BLaER1 treated with 17β-estradiol and CSF1 and Interleukin-3, amounts not matched to agents 10 nM and 100 nM (cell line): ENCODE measurements around the gene CYTH4.
A peak's percentile ranks its signal among the peaks of the same experiment; 100 is the strongest.

ENCODE experiments used
- H3K27ac ChIP-seq, 11 experiments: shearing (Covaris generic); formaldehyde crosslinking; 2 replicates each; pipeline ENCODE4 v1.8.1; 2022
- H3K27me3 ChIP-seq, 11 experiments: shearing (Covaris generic); formaldehyde crosslinking; 2 replicates each; pipeline ENCODE4 v1.8.1; 2022
- H3K36me3 ChIP-seq, 11 experiments: shearing (Covaris generic); formaldehyde crosslinking; 2 replicates each; pipeline ENCODE4 v1.8.1; 2022
- H3K4me1 ChIP-seq, 10 experiments: shearing (Covaris generic); formaldehyde crosslinking; 2 replicates each; pipeline ENCODE4 v1.8.1; 2022
- H3K4me2 ChIP-seq, 11 experiments: shearing (Covaris generic); formaldehyde crosslinking; 2 replicates each; pipeline ENCODE4 v1.8.1; 2022
- H3K4me3 ChIP-seq, 10 experiments: shearing (Covaris generic); formaldehyde crosslinking; 2 replicates each; pipeline ENCODE4 v1.8.1; 2022
- H3K9ac ChIP-seq, 11 experiments: shearing (Covaris generic); formaldehyde crosslinking; 2 replicates each; pipeline ENCODE4 v1.8.1; 2022
- H3K9me3 ChIP-seq, 11 experiments: shearing (Covaris generic); formaldehyde crosslinking; replicated peaks in 1 of 11; 2 replicates each; pipeline ENCODE4 v1.8.1; 2022
- H4K20me1 ChIP-seq, 11 experiments: shearing (Covaris generic); formaldehyde crosslinking; 2 replicates each; pipeline ENCODE4 v1.8.1; 2022
- Cebpa-rat ChIP-seq, 11 experiments: shearing (Covaris generic); IDR thresholded peaks; 2 replicates each; pipeline ENCODE4 v1.8.1; 2022

The CYTH4 gene

DNA sequence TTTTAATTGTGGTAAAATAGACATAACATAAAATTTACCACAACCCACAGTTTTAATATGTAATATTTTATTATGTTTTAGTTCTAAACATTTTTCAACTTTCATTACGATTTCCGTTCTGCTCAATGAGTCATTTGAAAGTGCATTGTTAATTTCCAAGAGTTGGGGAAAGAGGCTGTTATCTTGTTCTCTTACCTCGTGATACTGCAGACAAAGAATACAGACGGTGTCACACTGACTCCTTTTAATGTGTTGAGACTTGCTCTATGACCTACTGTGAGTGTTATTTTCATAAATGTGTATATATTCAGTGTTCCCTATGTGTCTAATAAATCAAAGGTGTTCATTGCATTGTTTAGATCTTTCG, 27.5 kb upstream of the CYTH4 start:
- H3K36me3 ChIP-seq: no peaks in the 10 kb centered on the region
- no peak overlapping the region for H3K4me2 ChIP-seq
- H3K4me3 ChIP-seq: no peak overlapping the region
- no peak overlapping the region for H3K9ac ChIP-seq
- H4K20me1 ChIP-seq: no peaks in the 10 kb centered on the region
- H3K27ac ChIP-seq: no peak overlapping the region
- TF ChIP-seq Cebpa-rat (IDR thresholded peaks at IDR 0.05): no peak
- peaks cover 0 to 3% (median 0%) of the 10 kb centered on the region in 11 experiments; a peak in 4 of 22 replicates for H3K27me3 ChIP-seq
- H3K4me1 ChIP-seq: peaks cover 13 to 31% (median 22%) of the 10 kb centered on the region in 10 experiments
- H3K9me3 ChIP-seq: no peaks in the 10 kb centered on the region

- Histone ChIP-seq H3K9ac (no peak overlapping the region), H4K20me1 (peaks cover 0 to 6% (median 0%) of the 10 kb centered on the region in 11 experiments; a peak in 1 of 22 replicates), H3K36me3 (no peaks in the 10 kb centered on the region), H3K4me1 (peaks cover 21 to 39% (median 30%) of the 10 kb centered on the region in 10 experiments), H3K4me3 (no peak overlapping the region), H3K27me3 (peaks cover 0 to 9% (median 0%) of the 10 kb centered on the region in 11 experiments; a peak in 4 of 22 replicates), H3K9me3 (no peaks in the 10 kb centered on the region), H3K27ac (no peak overlapping the region), H3K4me2 (peak overlapping the region in 3 of 11 experiments; percentile 7 to 27 (median 22); a peak in 2 of 22 replicates)
- no peak for TF ChIP-seq Cebpa-rat (IDR thresholded peaks at IDR 0.05)
Observed at GRCh38 chr22:37255558-37256006, 26.7 kb upstream of the CYTH4 start.

- H3K4me2 ChIP-seq: peak overlapping the region in 3 of 11 experiments; percentile 7 to 27 (median 22); a peak in 4 of 22 replicates
- no peaks in the 10 kb centered on the region for H3K9me3 ChIP-seq
- H4K20me1 ChIP-seq: peaks cover 0 to 7% (median 0%) of the 10 kb centered on the region in 11 experiments; a peak in 1 of 22 replicates
- no peak overlapping the region for H3K4me3 ChIP-seq
- H3K27ac ChIP-seq: no peak overlapping the region
- H3K9ac ChIP-seq: no peak overlapping the region
- no peak for TF ChIP-seq Cebpa-rat (IDR thresholded peaks at IDR 0.05)
- peaks cover 0 to 9% (median 0%) of the 10 kb centered on the region in 11 experiments; a peak in 4 of 22 replicates for H3K27me3 ChIP-seq
- H3K4me1 ChIP-seq: peaks cover 23 to 45% (median 34%) of the 10 kb centered on the region in 10 experiments
- H3K36me3 ChIP-seq: no peaks in the 10 kb centered on the region
Observed at GRCh38 chr22:37256075-37256726, 26.1 kb upstream of the CYTH4 start.

DNA sequence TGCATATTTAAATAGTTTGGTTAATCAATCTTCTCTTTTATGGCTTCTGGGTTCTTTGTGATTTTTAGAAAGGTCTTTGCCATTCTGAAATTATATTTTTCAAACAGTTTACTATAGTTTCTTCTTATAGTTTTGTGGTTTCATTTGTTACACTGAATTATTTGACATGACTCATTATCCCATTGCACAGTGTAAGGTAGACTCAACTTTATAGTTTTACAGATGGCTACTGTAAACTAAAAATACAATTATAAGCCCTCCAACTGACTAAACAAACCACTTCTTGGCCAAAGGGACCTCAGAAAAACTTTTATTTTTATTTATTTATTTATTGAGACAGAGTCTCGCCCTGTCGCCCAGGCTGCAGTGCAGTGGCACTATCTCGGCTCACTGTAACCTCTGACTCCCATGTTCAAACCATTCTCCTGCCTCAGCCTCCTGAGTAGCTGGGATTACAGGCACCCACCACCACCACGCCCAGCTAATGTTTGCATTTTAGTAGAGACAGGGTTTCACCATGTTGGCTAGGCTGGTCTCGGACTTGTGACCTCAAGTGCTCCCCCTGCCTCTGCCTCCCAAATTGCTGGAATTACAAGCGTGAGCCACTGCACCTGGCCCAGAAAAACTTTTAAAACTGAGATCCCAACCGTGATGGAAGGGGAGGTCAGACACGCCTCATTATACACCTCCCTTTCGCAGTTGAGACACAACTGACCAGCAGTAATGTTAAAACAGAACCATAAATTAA, 24.1 kb upstream of the CYTH4 start:
- H3K4me1 ChIP-seq: peaks cover 23 to 46% (median 34%) of the 10 kb centered on the region in 10 experiments
- peaks cover 0 to 7% (median 0%) of the 10 kb centered on the region in 11 experiments; a peak in 1 of 22 replicates for H4K20me1 ChIP-seq
- H3K4me3 ChIP-seq: no peak overlapping the region
- TF ChIP-seq Cebpa-rat (IDR thresholded peaks at IDR 0.05): no peak
- no peak overlapping the region for H3K27ac ChIP-seq
- H3K27me3 ChIP-seq: peaks cover 0 to 9% (median 0%) of the 10 kb centered on the region in 11 experiments; a peak in 4 of 22 replicates
- peak overlapping the region in 4 of 11 experiments; percentile 79 to 89 (median 88); a peak in 10 of 22 replicates for H3K4me2 ChIP-seq
- no peaks in the 10 kb centered on the region for H3K36me3 ChIP-seq
- peaks cover 0 to under 1% (median 0%) of the 10 kb centered on the region in 11 experiments; a peak in 3 of 22 replicates for H3K9me3 ChIP-seq
- H3K9ac ChIP-seq: no peak overlapping the region

- Histone ChIP-seq H3K4me2 (peak overlapping the region; percentile 67 to 89 (median 81)), H3K9me3 (peaks cover 4 to 8% (median 6%) of the 10 kb centered on the region in 11 experiments), H3K9ac (peak overlapping the region in 5 of 11 experiments; percentile 2 to 45 (median 32); a peak in 2 of 22 replicates), H4K20me1 (peaks cover 0 to 7% (median 0%) of the 10 kb centered on the region in 11 experiments; a peak in 1 of 22 replicates), H3K27ac (no peak overlapping the region), H3K27me3 (peaks cover 0 to 9% (median 0%) of the 10 kb centered on the region in 11 experiments; a peak in 4 of 22 replicates), H3K4me1 (peaks cover 23 to 42% (median 32%) of the 10 kb centered on the region in 10 experiments), H3K4me3 (no peak overlapping the region), H3K36me3 (peaks cover 0 to under 1% (median 0%) of the 10 kb centered on the region in 11 experiments; a peak in 1 of 22 replicates)
- TF ChIP-seq Cebpa-rat (IDR thresholded peaks at IDR 0.05): no peak
Observed at GRCh38 chr22:37258753-37259401, 23.4 kb upstream of the CYTH4 start.

GRCh38 chr22:37259540-37260029, 22.7 kb upstream of the CYTH4 start:
- H3K27ac ChIP-seq: no peak overlapping the region
- peaks cover 0 to 9% (median 0%) of the 10 kb centered on the region in 11 experiments; a peak in 4 of 22 replicates for H3K27me3 ChIP-seq
- H3K9me3 ChIP-seq: peaks cover 11 to 15% (median 13%) of the 10 kb centered on the region in 11 experiments
- TF ChIP-seq Cebpa-rat (IDR thresholded peaks at IDR 0.05): no peak
- peaks cover 23 to 44% (median 33%) of the 10 kb centered on the region in 10 experiments for H3K4me1 ChIP-seq
- peaks cover 0 to 7% (median 0%) of the 10 kb centered on the region in 11 experiments; a peak in 1 of 22 replicates for H4K20me1 ChIP-seq
- H3K36me3 ChIP-seq: peaks cover 0 to 6% (median 0%) of the 10 kb centered on the region in 11 experiments; a peak in 2 of 22 replicates
- H3K9ac ChIP-seq: peak overlapping the region in 7 of 11 experiments; percentile 2 to 45 (median 20); a peak in 7 of 22 replicates
- peak overlapping the region in 3 of 10 experiments; percentile 20 to 31 (median 20); a peak in 2 of 20 replicates for H3K4me3 ChIP-seq
- peak overlapping the region; percentile 67 to 89 (median 81) for H3K4me2 ChIP-seq

DNA sequence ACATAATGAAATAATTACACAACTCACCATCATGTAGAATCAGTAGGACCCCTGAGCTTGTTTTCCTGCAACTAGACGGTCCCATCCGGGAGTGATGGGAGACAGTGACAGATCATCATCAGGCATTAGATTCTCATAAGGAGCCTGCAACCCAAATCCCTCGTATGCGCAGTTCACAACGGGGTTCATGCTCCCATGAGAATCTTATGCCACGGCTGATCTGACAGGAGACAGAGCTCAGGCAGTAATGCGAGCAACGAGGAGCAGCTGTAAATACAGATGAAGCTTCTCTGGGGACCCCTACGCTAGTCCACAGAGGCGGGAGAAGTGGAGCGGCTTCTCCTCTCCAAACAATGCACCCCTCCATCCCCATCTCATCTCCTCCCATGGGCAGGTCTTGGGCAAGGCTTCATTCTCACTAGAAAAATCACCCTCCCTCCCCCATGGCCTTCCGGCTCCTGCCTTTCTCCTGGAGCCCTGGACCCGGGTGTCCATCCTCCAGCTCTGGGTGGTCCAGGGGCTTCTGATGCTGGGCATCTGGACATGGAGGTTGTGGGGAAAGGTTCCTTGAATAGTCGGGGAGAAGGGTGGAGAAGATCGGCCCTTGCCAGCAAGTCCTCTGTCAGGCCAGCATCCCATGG, 22.0 kb upstream of the CYTH4 start:
- H4K20me1 ChIP-seq: peaks cover 0 to 7% (median 0%) of the 10 kb centered on the region in 11 experiments; a peak in 1 of 22 replicates
- H3K9me3 ChIP-seq: peaks cover 15 to 19% (median 17%) of the 10 kb centered on the region in 11 experiments
- H3K27ac ChIP-seq: no peak overlapping the region
- peak overlapping the region in 1 of 10 experiments; percentile 21; a peak in 1 of 20 replicates for H3K4me3 ChIP-seq
- H3K36me3 ChIP-seq: peaks cover 0 to 6% (median 0%) of the 10 kb centered on the region in 11 experiments; a peak in 2 of 22 replicates
- peak overlapping the region; percentile 67 to 89 (median 81) for H3K4me2 ChIP-seq
- TF ChIP-seq Cebpa-rat (IDR thresholded peaks at IDR 0.05): 0 out of 22 replicates have a peak, but pooled peaks of 1 of the 11 experiments have one; percentile 30
- H3K4me1 ChIP-seq: peaks cover 23 to 47% (median 34%) of the 10 kb centered on the region in 10 experiments
- peaks cover 0 to 9% (median 0%) of the 10 kb centered on the region in 11 experiments; a peak in 4 of 22 replicates for H3K27me3 ChIP-seq
- peak overlapping the region in 5 of 11 experiments; percentile 17 to 36 (median 24); a peak in 4 of 22 replicates for H3K9ac ChIP-seq
